Immature natural killer cell (primary cell): ENCODE measurements around the gene KRT86. TPM values are rescaled to one million over a fixed set of nuclear protein-coding genes. Genes with fewer than 3 reads are reported as not detected.

Source experiments
- DNase-seq, 3 donors: peaks; one replicate each; pipeline ENCODE4 v3.0.0; 2022; ENCODE audit warnings: mixed read lengths in 1 of 3
- H3K27ac Mint-ChIP-seq, 6 donors: one replicate each; pipeline ENCODE4 v1.8.0; 2020; ENCODE audit warnings: mixed read lengths in 6 of 6, mild to moderate bottlenecking in 5 of 6, inconsistent platforms in 4 of 6, moderate library complexity in 3 of 6
- H3K27me3 Mint-ChIP-seq, 3 donors: one replicate each; pipeline ENCODE4 v1.8.0; 2020 to 2021; ENCODE audit warnings: low read depth in 3 of 3, mild to moderate bottlenecking in 3 of 3, mixed read lengths in 3 of 3, moderate library complexity in 3 of 3, inconsistent platforms in 1 of 3
- H3K36me3 Mint-ChIP-seq, 3 donors: one replicate each; pipeline ENCODE4 v1.8.0; 2020; ENCODE audit warnings: mixed read lengths in 3 of 3, inconsistent platforms in 2 of 3, mild to moderate bottlenecking in 2 of 3
- H3K4me1 Mint-ChIP-seq, 2 donors: one replicate each; pipeline ENCODE4 v1.8.0; 2020; ENCODE audit warnings: inconsistent platforms in 2 of 2, mild to moderate bottlenecking in 2 of 2, mixed read lengths in 2 of 2, moderate library complexity in 1 of 2
- H3K4me3 Mint-ChIP-seq, 5 donors: one replicate each; pipeline ENCODE4 v1.8.0; 2020; ENCODE audit warnings: mild to moderate bottlenecking in 5 of 5, mixed read lengths in 5 of 5, inconsistent platforms in 3 of 5, moderate library complexity in 3 of 5
- H3K9me3 Mint-ChIP-seq, 6 donors: one replicate each; pipeline ENCODE4 v1.8.0; 2020; ENCODE audit warnings: mild to moderate bottlenecking in 6 of 6, mixed read lengths in 6 of 6, inconsistent platforms in 4 of 6, moderate library complexity in 3 of 6
- polyA plus RNA-seq, 3 donors: library from polyadenylated mRNA; unstranded; fragments of 300-500 nt; fragmentation: Illumina TruSeq; gene quantifications; one replicate each; pipeline ENCODE4 v1.2.3, GENCODE V29; 2021

KRT86 gene
- polyA plus RNA-seq, 3 donors from 2014 or later, result 6.6 to 13.1 (median 12.5) TPM

DNA sequence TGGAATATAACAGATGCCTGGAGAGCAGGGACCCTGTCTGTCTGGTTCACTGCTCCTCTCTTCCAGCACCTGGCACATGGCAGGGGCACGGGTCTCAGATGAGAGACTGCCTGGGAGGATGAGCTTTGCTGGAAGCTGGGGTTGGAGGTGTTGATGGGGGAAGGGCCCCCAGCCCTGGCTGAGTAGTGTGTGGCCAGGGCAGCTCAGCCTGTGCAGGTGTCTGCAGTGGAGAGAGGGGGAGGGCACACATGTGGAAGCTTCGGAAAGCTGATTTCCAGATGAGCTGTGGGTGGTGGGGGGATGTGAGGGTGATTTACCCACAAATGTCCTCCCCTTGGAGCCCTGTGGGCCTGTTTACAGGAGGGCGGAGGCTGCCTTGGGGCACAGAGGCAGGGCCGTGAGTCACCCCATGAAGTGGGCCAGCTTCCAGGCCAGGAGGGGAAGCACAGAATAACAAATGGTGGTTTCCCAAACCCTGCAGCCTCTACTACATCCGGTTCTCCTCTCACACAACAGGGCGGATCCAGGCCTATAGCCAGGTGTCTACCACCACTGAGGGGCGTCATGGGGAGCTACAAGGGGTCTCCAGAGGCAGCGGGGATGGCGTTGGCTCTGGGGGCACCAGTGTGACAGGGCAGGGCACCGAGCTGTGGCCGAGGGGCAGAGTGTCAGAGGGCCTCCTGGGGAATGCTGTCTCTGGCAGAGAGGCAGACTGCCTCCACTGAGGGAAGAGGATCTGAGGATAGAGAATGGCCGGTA, 30.4 kb upstream of the KRT86 start:
- Mint-ChIP-seq H3K27me3 (peaks cover 4 to 5% (median 4%) of the 10 kb centered on the region in 3 donors), H3K27ac (peak overlapping the region in 3 of 6 donors; percentile 57 to 75 (median 73)), H3K36me3 (no peaks in the 10 kb centered on the region), H3K9me3 (no peaks in the 10 kb centered on the region), H3K4me3 (peak overlapping the region in 1 of 5 donors; percentile 13), H3K4me1 (peaks cover 11 to 16% of the 10 kb centered on the region in 2 donors)
- peak; percentile 12 to 32 (median 13) for DNase-seq

GRCh38 chr12:52244615-52244994, 29.8 kb upstream of the KRT86 start:
- DNase-seq, result no peak
- Mint-ChIP-seq H3K27ac (peak overlapping the region in 3 of 6 donors; percentile 11 to 75 (median 73)), H3K27me3 (peaks cover 6 to 8% (median 7%) of the 10 kb centered on the region in 3 donors), H3K4me3 (no peak overlapping the region), H3K9me3 (no peaks in the 10 kb centered on the region), H3K36me3 (no peaks in the 10 kb centered on the region), H3K4me1 (peaks cover 11 to 16% of the 10 kb centered on the region in 2 donors)

DNA sequence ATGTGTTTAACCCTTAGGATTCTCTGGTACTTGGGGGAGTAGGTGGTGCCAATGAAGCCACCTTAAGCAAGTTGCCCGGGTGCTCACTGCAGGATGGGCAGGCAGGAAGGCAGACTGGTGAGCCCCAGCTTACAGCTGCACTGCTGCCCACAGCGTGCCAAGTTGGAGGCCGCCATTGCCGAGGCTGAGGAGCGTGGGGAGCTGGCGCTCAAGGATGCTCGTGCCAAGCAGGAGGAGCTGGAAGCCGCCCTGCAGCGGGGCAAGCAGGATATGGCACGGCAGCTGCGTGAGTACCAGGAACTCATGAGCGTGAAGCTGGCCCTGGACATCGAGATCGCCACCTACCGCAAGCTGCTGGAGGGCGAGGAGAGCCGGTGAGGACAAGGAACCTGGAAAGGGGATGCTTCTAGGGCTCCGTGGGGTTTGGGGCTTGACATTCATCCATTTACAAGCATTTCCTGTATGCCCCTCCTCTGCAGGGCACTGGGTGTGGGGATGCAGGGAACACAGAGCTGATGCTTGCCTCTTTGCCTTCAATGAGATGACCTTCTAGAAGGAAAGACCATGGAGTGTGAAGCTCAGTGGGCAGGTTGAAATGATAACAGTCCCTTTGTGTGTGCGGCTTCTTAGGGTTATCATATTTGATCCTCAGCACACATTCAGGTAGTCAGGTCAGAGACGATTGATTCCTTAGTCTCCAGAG, 29.0 kb upstream of the KRT86 start:
- H3K27ac Mint-ChIP-seq, result peak overlapping the region in 1 of 6 donors; percentile 23

GRCh38 chr12:52245962-52246569, 28.4 kb upstream of the KRT86 start:
- Mint-ChIP-seq H3K9me3 (no peaks in the 10 kb centered on the region), H3K27ac (peak overlapping the region in 1 of 6 donors; percentile 19), H3K4me3 (no peak overlapping the region), H3K4me1 (peaks cover 11 to 16% of the 10 kb centered on the region in 2 donors), H3K27me3 (peaks cover 7 to 14% (median 9%) of the 10 kb centered on the region in 3 donors), H3K36me3 (no peaks in the 10 kb centered on the region)
- no peak for DNase-seq

More for the DNA sequence above, 29.0 kb upstream of the KRT86 start:
- no peaks in the 10 kb centered on the region for H3K9me3 Mint-ChIP-seq
- no peak overlapping the region for H3K4me3 Mint-ChIP-seq
- H3K36me3 Mint-ChIP-seq, result no peaks in the 10 kb centered on the region
- DNase-seq, result peak in 1 of 3 donors; percentile 5
- H3K27me3 Mint-ChIP-seq, result peaks cover 7 to 12% (median 9%) of the 10 kb centered on the region in 3 donors
- peaks cover 11 to 16% of the 10 kb centered on the region in 2 donors for H3K4me1 Mint-ChIP-seq

DNA sequence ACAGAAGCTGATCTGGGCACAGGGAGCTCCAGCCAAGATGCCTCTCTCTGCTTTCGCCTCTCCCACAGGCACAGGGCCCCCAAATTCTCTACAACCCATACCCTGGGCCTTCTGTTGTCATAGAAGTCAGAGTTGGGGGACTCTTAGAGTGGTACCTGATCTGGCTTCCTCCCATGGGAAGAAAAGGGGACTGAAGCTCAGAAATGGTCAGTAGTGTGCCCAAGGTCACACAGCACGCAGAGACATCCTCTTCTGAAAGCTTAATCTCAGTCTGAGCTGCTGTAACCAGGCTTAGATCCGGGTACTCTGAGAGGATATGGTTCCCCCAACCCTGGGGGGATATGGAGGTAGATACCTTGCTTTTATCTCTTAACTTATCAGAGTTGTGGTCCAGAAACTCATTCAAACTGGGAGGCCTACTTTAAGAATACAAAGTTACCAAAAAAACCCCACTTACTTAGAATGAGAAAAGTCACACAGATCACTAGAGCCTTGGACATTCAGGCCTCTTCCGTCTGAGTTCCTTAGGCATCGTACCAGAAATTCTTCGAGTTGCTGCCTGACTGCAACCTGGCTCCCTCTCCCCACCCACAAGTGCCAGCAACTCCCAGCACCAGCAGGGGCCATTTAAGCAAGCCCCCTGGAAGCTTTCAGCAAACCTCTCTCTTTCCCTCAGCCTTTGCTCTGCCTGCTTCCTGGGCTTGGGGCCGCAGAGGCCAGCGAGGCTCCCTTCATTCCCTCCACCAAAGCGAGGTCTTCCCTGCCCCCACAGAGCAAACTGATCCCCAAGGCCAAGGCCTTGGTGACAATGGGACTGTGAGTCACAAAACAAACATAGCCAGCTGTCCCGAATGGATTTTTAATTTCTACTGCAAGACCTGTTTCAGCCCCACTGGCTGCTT, 27.5 kb upstream of the KRT86 start:
- peaks cover 11 to 16% of the 10 kb centered on the region in 2 donors for H3K4me1 Mint-ChIP-seq
- H3K4me3 Mint-ChIP-seq, result no peak overlapping the region
- no peaks in the 10 kb centered on the region for H3K36me3 Mint-ChIP-seq
- no peaks in the 10 kb centered on the region for H3K9me3 Mint-ChIP-seq
- no peak for DNase-seq
- peaks cover 7 to 14% (median 9%) of the 10 kb centered on the region in 3 donors for H3K27me3 Mint-ChIP-seq
- H3K27ac Mint-ChIP-seq, result no peak overlapping the region

GRCh38 chr12:52247622-52248540, 26.6 kb upstream of the KRT86 start:
- no peak overlapping the region for H3K27ac Mint-ChIP-seq

DNA sequence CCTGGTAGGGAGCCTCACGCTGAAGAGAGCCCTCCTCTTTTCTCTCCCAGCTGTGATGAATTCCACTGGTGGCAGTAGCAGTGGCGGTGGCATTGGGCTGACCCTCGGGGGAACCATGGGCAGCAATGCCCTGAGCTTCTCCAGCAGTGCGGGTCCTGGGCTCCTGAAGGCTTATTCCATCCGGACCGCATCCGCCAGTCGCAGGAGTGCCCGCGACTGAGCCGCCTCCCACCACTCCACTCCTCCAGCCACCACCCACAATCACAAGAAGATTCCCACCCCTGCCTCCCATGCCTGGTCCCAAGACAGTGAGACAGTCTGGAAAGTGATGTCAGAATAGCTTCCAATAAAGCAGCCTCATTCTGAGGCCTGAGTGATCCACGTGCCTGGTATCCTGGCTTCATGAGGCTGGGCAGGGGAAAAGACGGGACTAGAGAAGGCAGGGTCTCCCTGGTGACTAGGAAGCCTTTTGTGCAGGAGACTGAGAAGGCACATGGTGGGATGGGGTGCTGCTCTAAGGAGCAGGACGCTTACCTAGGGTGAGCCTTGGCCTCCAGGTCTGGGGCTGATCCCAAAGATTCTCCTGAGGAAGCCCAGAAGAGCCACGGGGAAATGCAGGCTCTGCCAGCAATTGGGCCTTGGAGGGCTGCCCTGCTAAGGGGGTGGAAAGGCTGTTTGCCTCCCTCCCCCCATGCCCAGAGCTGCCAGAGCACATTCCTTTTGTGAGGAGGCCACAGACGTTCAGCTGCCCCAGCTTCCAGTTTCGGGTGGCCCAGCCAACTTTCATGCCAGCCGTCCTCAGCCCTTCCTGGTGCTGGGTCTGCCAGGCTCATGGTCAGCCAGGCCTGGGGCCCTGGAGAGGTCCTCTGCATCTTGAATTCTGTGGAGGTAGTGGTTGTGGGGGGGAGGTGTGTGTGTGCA, 25.6 kb upstream of the KRT86 start:
- DNase-seq, result peak in 1 of 3 donors; percentile 4
- Mint-ChIP-seq H3K36me3 (no peaks in the 10 kb centered on the region), H3K27me3 (peaks cover 7 to 11% (median 9%) of the 10 kb centered on the region in 3 donors), H3K4me3 (no peak overlapping the region), H3K9me3 (no peaks in the 10 kb centered on the region), H3K27ac (no peak overlapping the region), H3K4me1 (peaks cover 7 to 11% of the 10 kb centered on the region in 2 donors)

More at GRCh38 chr12:52247622-52248540, 26.6 kb upstream of the KRT86 start:
- H3K9me3 Mint-ChIP-seq, result no peaks in the 10 kb centered on the region
- peaks cover 7 to 14% (median 9%) of the 10 kb centered on the region in 3 donors for H3K27me3 Mint-ChIP-seq
- H3K4me1 Mint-ChIP-seq, result peaks cover 11 to 16% of the 10 kb centered on the region in 2 donors
- no peaks in the 10 kb centered on the region for H3K36me3 Mint-ChIP-seq
- DNase-seq, result no peak
- H3K4me3 Mint-ChIP-seq, result no peak overlapping the region

DNA sequence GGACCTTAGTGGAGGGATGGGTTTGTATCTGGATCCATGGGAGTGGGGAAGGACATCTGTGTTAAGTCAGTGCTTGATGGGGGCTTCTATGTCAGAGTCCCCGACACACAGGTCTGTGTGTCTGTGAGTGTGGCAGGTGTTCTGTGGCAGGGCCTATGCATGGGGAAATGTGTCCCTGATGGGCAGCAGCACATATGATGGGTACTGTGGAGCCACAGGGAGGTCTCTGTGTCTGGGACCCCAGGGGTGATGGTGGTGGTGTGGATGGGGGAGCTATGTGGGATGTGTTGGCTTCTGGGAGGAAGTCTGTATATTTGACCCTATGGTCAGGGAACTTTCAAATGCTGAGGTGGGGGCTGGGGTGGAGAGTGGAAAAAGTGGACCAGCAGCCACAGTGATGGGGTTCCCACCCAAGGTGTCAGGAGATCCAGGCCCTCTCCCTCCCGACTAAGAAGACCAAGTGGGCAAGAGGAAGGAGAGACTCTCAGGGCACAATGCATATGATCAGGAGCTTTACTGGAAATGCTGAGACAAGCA, 24.9 kb upstream of the KRT86 start:
- Mint-ChIP-seq H3K9me3 (no peaks in the 10 kb centered on the region), H3K4me3 (no peak overlapping the region), H3K36me3 (no peaks in the 10 kb centered on the region), H3K27ac (peak overlapping the region in 1 of 6 donors; percentile 4), H3K4me1 (peaks cover 0 to 4% of the 10 kb centered on the region in 2 donors), H3K27me3 (peaks cover 7 to 10% (median 7%) of the 10 kb centered on the region in 3 donors)
- DNase-seq, result no peak

GRCh38 chr12:52250048-52250990, 24.1 kb upstream of the KRT86 start:
- H3K27ac Mint-ChIP-seq, result no peak overlapping the region
- no peaks in the 10 kb centered on the region for H3K36me3 Mint-ChIP-seq
- H3K4me3 Mint-ChIP-seq, result no peak overlapping the region
- no peaks in the 10 kb centered on the region for H3K9me3 Mint-ChIP-seq
- DNase-seq, result no peak
- H3K4me1 Mint-ChIP-seq, result no peaks in the 10 kb centered on the region
- peaks cover 7 to 17% (median 9%) of the 10 kb centered on the region in 3 donors for H3K27me3 Mint-ChIP-seq

DNA sequence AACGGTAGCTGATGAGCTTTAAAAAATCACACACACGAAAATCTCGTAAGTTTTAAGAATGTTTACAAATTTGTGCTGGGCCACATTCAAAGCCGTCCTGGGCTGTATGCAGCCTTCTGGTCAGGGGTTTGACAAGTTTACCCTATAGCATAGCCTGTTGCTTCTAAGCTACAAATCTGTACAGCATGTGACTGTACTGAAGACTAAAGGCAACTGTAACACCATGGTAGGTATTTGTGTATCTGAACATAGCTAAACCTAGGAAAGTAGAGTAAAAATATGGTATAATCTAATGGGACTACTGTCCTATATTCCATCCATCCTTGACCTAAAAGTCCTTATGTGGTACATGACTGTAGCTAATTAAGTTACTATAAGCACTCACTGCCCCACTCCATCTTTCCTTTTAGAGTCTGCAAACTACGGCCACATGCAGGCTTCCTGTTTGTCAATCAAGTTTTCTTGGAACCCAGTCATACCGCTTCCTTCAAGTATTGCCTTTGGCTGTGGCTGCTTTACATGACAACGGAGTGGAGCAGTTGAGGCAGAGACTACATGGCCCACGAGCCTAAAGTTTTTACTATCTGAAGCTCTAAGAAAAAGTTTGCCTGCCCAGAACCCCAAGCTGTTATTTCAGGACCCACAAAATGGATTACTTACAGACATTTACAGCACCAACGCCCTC, 22.9 kb upstream of the KRT86 start:
- Mint-ChIP-seq H3K36me3 (no peaks in the 10 kb centered on the region), H3K4me1 (no peaks in the 10 kb centered on the region), H3K27ac (no peak overlapping the region), H3K9me3 (no peaks in the 10 kb centered on the region), H3K4me3 (no peak overlapping the region), H3K27me3 (peaks cover 9 to 28% (median 9%) of the 10 kb centered on the region in 3 donors)
- no peak for DNase-seq
